Measurements from ENCODE around the gene PUSL1. TPM values are rescaled to one million over a fixed set of nuclear protein-coding genes. Genes with fewer than 3 reads are reported as not detected.

PUSL1 gene
- total RNA-seq, 1 donor from 2014 or later, result 46.5 TPM

- no peak for TF ChIP-seq CTCF (conservative IDR thresholded peaks at IDR 0.05; ENCODE audit: low read depth, low read length)
- H3K4me3 ChIP-seq (ENCODE audit: low read depth, low read length), result peak overlapping the region; percentile 73
- DNase-seq (ENCODE audit: low read depth), result no peak
Measured at GRCh38 chr1:1272341-1273208, 35.8 kb upstream of the PUSL1 start.

- no peak for DNase-seq (ENCODE audit: low read depth)
- TF ChIP-seq CTCF (conservative IDR thresholded peaks at IDR 0.05; ENCODE audit: low read depth, low read length), result no peak
- H3K4me3 ChIP-seq (ENCODE audit: low read depth, low read length), result peak overlapping the region; percentile 73
Measured at GRCh38 chr1:1273209-1273511, 35.2 kb upstream of the PUSL1 start.

- TF ChIP-seq CTCF (conservative IDR thresholded peaks at IDR 0.05; ENCODE audit: low read depth, low read length), result no peak
- H3K4me3 ChIP-seq (ENCODE audit: low read depth, low read length), result peak within 1 kb of the TSS; percentile 73
- DNase-seq (ENCODE audit: low read depth), result no peak
Measured at GRCh38 chr1:1273512-1274298, 34.7 kb upstream of the PUSL1 start, which contains the start of gene UBE2J2. Gene UBE2J2, minus strand, starts transcription at chr1:1273854. Its CDS starts 5,862 bp downstream, at chr1:1267992.

GRCh38 chr1:1274299-1274930 lies 34.0 kb upstream of the PUSL1 start:
- DNase-seq (ENCODE audit: low read depth), result no peak
- no peak for TF ChIP-seq CTCF (conservative IDR thresholded peaks at IDR 0.05; ENCODE audit: low read depth, low read length)
- H3K4me3 ChIP-seq (ENCODE audit: low read depth, low read length), result peak overlapping the region; percentile 73

- peak overlapping the region; percentile 73 for H3K4me3 ChIP-seq (ENCODE audit: low read depth, low read length)
- no peak for DNase-seq (ENCODE audit: low read depth)
- TF ChIP-seq CTCF (conservative IDR thresholded peaks at IDR 0.05; ENCODE audit: low read depth, low read length), result no peak
Measured at GRCh38 chr1:1274931-1275431, 33.4 kb upstream of the PUSL1 start.

- no peak for TF ChIP-seq CTCF (conservative IDR thresholded peaks at IDR 0.05; ENCODE audit: low read depth, low read length)
- H3K4me3 ChIP-seq (ENCODE audit: low read depth, low read length), result no peak overlapping the region
- no peak for DNase-seq (ENCODE audit: low read depth)
Measured at GRCh38 chr1:1275836-1276235, 32.6 kb upstream of the PUSL1 start.

Data from epithelial cell of proximal tubule (primary cell).